Mucosa of gallbladder (tissue), 1 donor: ENCODE measurements around the gene CAPN8. TPM values are rescaled to one million over a fixed set of nuclear protein-coding genes. Genes with fewer than 3 reads are reported as not detected.

ENCODE experiments used
- DNase-seq: peaks from one replicate; pipeline ENCODE4 v3.0.0-alpha.2; 2020; ENCODE audit warnings: low spot score
- total RNA-seq: library from RNA; stranded (reverse); gene quantifications from one replicate; pipeline ENCODE4 v1.2.1, GENCODE V29; 2021
- donor health status: DM: no; HTN: no; CAD: no.

The CAPN8 gene
- 35.6 TPM for total RNA-seq

GRCh38 chr1:223665592-223666312 lies at the start of gene CAPN8:
Gene CAPN8 (minus strand): TSS chr1:223665701. CDS start chr1:223665646, 55 bp downstream.
- DNase-seq = peak; percentile 63

- DNase-seq = peak; percentile 52
Observed at GRCh38 chr1:223714849-223715603, 49.5 kb upstream of the CAPN8 start.

- DNase-seq = no peak
Observed at GRCh38 chr1:223714421-223714724, 48.9 kb upstream of the CAPN8 start.

- DNase-seq = no peak
Observed at GRCh38 chr1:223713546-223714420, 48.3 kb upstream of the CAPN8 start.

GRCh38 chr1:223712850-223713474 lies 47.5 kb upstream of the CAPN8 start:
- DNase-seq = no peak

- peak; percentile 84 for DNase-seq
Observed at GRCh38 chr1:223712194-223712849, 46.8 kb upstream of the CAPN8 start, which contains the start of gene CAPN2. Gene CAPN2 (plus strand): TSS chr1:223712539. CDS start chr1:223712641, 102 bp downstream.

- no peak for DNase-seq
Observed at GRCh38 chr1:223711747-223712193, 46.3 kb upstream of the CAPN8 start.

GRCh38 chr1:223711173-223711572 lies 45.7 kb upstream of the CAPN8 start:
- DNase-seq = no peak

GRCh38 chr1:223710179-223711133 lies 45.0 kb upstream of the CAPN8 start:
- DNase-seq = no peak

GRCh38 chr1:223709598-223709997 lies 44.1 kb upstream of the CAPN8 start:
- no peak for DNase-seq

GRCh38 chr1:223708651-223709268 lies 43.3 kb upstream of the CAPN8 start:
- DNase-seq = no peak

- peak; percentile 59 for DNase-seq
Observed at GRCh38 chr1:223708001-223708359, 42.5 kb upstream of the CAPN8 start.

- peak; percentile 87 for DNase-seq
Observed at GRCh38 chr1:223707256-223708000, 41.9 kb upstream of the CAPN8 start.

- DNase-seq = no peak
Observed at GRCh38 chr1:223706077-223706973, 40.8 kb upstream of the CAPN8 start.

GRCh38 chr1:223704921-223705878 lies 39.7 kb upstream of the CAPN8 start:
- no peak for DNase-seq

- no peak for DNase-seq
Observed at GRCh38 chr1:223703668-223704013, 38.1 kb upstream of the CAPN8 start.
